Measurements from ENCODE around the gene NOP14. TPM values are rescaled to one million over a fixed set of nuclear protein-coding genes. Genes with fewer than 3 reads are reported as not detected.
A peak's percentile ranks its signal among the peaks of the same experiment; 100 is the strongest.

Gene NOP14
- total and polyA plus RNA-seq, 8 donors = 11.7 to 68.7 (median 18.1) TPM

GRCh38 chr4:2932951-2933565, 30.1 kb downstream of the NOP14 start:
- intact Hi-C loops (cut with DNase I; ENCODE audit: low total_unique reads) = loop anchor here (10.0 kb wide), 1 partner anchor 168 kb away; no protein-coding TSS in a partner anchor
- 46 to 63% (median 50%) methylated on average over 12 to 15 of the region's 15 CpGs for WGBS, 5 donors
- TF ChIP-seq POLR2A (IDR thresholded peaks at IDR 0.05) (no peak), POLR2AphosphoS5 (IDR thresholded peaks at IDR 0.05) (no peak), EP300 (IDR thresholded peaks at IDR 0.05) (no peak)
- TF ChIP-seq, protein P1, sequence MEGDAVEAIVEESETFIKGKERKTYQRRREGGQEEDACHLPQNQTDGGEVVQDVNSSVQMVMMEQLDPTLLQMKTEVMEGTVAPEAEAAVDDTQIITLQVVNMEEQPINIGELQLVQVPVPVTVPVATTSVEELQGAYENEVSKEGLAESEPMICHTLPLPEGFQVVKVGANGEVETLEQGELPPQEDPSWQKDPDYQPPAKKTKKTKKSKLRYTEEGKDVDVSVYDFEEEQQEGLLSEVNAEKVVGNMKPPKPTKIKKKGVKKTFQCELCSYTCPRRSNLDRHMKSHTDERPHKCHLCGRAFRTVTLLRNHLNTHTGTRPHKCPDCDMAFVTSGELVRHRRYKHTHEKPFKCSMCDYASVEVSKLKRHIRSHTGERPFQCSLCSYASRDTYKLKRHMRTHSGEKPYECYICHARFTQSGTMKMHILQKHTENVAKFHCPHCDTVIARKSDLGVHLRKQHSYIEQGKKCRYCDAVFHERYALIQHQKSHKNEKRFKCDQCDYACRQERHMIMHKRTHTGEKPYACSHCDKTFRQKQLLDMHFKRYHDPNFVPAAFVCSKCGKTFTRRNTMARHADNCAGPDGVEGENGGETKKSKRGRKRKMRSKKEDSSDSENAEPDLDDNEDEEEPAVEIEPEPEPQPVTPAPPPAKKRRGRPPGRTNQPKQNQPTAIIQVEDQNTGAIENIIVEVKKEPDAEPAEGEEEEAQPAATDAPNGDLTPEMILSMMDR (IDR thresholded peaks at IDR 0.05) = no peak
- Histone ChIP-seq H3K27ac (peak overlapping the region; percentile 84 to 99 (median 94)), H3K4me1 (peaks cover 66 to 90% (median 77%) of the 10 kb centered on the region in 4 donors), H3K27me3 (no peaks in the 10 kb centered on the region), H3K4me3 (peak overlapping the region; percentile 78 to 93 (median 88)), H3K9me3 (no peaks in the 10 kb centered on the region), H3K36me3 (peaks cover 21 to 55% (median 47%) of the 10 kb centered on the region in 4 donors)
- DNase-seq = peak; percentile 38 to 46

- Histone ChIP-seq H3K9me3 (no peaks in the 10 kb centered on the region), H3K27ac (peak overlapping the region; percentile 84 to 99 (median 94)), H3K4me1 (peaks cover 65 to 84% (median 74%) of the 10 kb centered on the region in 4 donors), H3K36me3 (peaks cover 25 to 55% (median 48%) of the 10 kb centered on the region in 4 donors), H3K27me3 (no peaks in the 10 kb centered on the region), H3K4me3 (peak overlapping the region in 2 of 4 donors; percentile 85 to 92)
- peak; percentile 26 to 53 for DNase-seq
- WGBS, 5 donors = 70 to 87% (median 73%) methylated on average over 8 to 18 of the region's 18 CpGs
- intact Hi-C loops (cut with DNase I; ENCODE audit: low total_unique reads) = loop anchor here (10.0 kb wide), 1 partner anchor 168 kb away; no protein-coding TSS in a partner anchor
- no peak for TF ChIP-seq POLR2AphosphoS5 (IDR thresholded peaks at IDR 0.05)
- no peak for TF ChIP-seq POLR2A (IDR thresholded peaks at IDR 0.05)
- TF ChIP-seq EP300 (IDR thresholded peaks at IDR 0.05) = no peak
- TF ChIP-seq, protein P1 (IDR thresholded peaks at IDR 0.05) = no peak
Observed at GRCh38 chr4:2932321-2932950, 30.8 kb downstream of the NOP14 start.

GRCh38 chr4:2931512-2932301, 31.5 kb downstream of the NOP14 start:
- Histone ChIP-seq H3K4me1 (peaks cover 57 to 76% (median 67%) of the 10 kb centered on the region in 4 donors), H3K9me3 (no peaks in the 10 kb centered on the region), H3K27me3 (no peaks in the 10 kb centered on the region), H3K27ac (peak overlapping the region; percentile 84 to 99 (median 94)), H3K4me3 (peak overlapping the region in 2 of 4 donors; percentile 12 to 85), H3K36me3 (peaks cover 33 to 57% (median 54%) of the 10 kb centered on the region in 4 donors)
- DNase-seq = peak; percentile 60 to 70
- intact Hi-C loops (cut with DNase I; ENCODE audit: low total_unique reads) = loop anchor here (10.0 kb wide), 1 partner anchor 167 kb away; no protein-coding TSS in a partner anchor
- 67 to 74% (median 72%) methylated on average over 28 to 38 of the region's 38 CpGs for WGBS, 5 donors
- no peak for TF ChIP-seq EP300 (IDR thresholded peaks at IDR 0.05)
- peak in 1 of 3 donors; percentile 23 for TF ChIP-seq POLR2AphosphoS5 (IDR thresholded peaks at IDR 0.05)

GRCh38 chr4:2930758-2931511, 32.3 kb downstream of the NOP14 start:
- H3K36me3 ChIP-seq = peaks cover 40 to 65% (median 62%) of the 10 kb centered on the region in 4 donors
- H3K27ac ChIP-seq = peak overlapping the region; percentile 84 to 99 (median 94)
- no peaks in the 10 kb centered on the region for H3K9me3 ChIP-seq
- peaks cover 50 to 69% (median 59%) of the 10 kb centered on the region in 4 donors for H3K4me1 ChIP-seq
- DNase-seq = peak; percentile 86
- WGBS, 5 donors = 41 to 64% (median 51%) methylated on average over 16 to 34 of the region's 34 CpGs
- peak overlapping the region in 1 of 4 donors; percentile 85 for H3K4me3 ChIP-seq
- TF ChIP-seq EP300 (IDR thresholded peaks at IDR 0.05) (no peak), POLR2AphosphoS5 (IDR thresholded peaks at IDR 0.05) (peak in 2 of 3 donors; percentile 25 to 62), POLR2A (IDR thresholded peaks at IDR 0.05) (no peak)
- TF ChIP-seq, protein P1 (IDR thresholded peaks at IDR 0.05) = peak in 4 of 7 experiments; percentile 38 to 46 (median 41)
- H3K27me3 ChIP-seq = no peaks in the 10 kb centered on the region
- intact Hi-C loops (cut with DNase I; ENCODE audit: low total_unique reads) = loop anchor here (10.0 kb wide), 1 partner anchor 166 kb away; no protein-coding TSS in a partner anchor

All from stomach (tissue), 9 donors.